GM12878 (cell line): Measurements from ENCODE around the gene ZCCHC24. TPM values are rescaled to one million over a fixed set of nuclear protein-coding genes. Genes with fewer than 3 reads are reported as not detected.
A peak's percentile ranks its signal among the peaks of the same experiment; 100 is the strongest.

Source experiments
- ATAC-seq: fragments of 200-7000 bp; cut with Tn5 transposase; 3 replicates; pipeline ENCODE4 v1.9.1; 2020; ENCODE audit warnings: mild to moderate bottlenecking, moderate library complexity
- BruUV-seq: library from RNA; stranded (reverse); fragments of 400-500 nt; replicated peaks from 2 replicates; lab custom pipeline; 2021; lab: Mats Ljungman, UMichigan
- CTCF ChIA-PET: fragments of 300-600 bp; sonication (Branson Sonifier 250); formaldehyde crosslinking; extraction: SDS; loops from one replicate; lab custom pipeline; 2021; ENCODE audit warnings: inconsistent platforms; lab: Yijun Ruan, JAX
- POLR2A ChIA-PET: fragments of 350-600 bp; formaldehyde crosslinking; extraction: SDS; loops from one replicate; lab custom pipeline; 2021; ENCODE audit warnings: inconsistent platforms; lab: Charles Lee
- RAD21 ChIA-PET: fragments of 300-600 bp; sonication (Branson Sonifier 250); formaldehyde crosslinking; loops from one replicate; lab custom pipeline; 2023; ENCODE audit warnings: antibody characterized with exemption; ENCODE audit not compliant: unreplicated experiment; lab: Charles Lee
- SMC1A ChIA-PET: fragments of 300-600 bp; sonication (Branson Sonifier 250); formaldehyde crosslinking; loops from one replicate; lab custom pipeline; 2023; ENCODE audit not compliant: unreplicated experiment, uncharacterized antibody; lab: Charles Lee
- DNase-seq: peaks from one replicate; pipeline ENCODE4 v3.0.0-alpha.2; 2011; ENCODE audit warnings: low read depth, low spot score
- FAIRE-seq: peaks from 3 replicates; lab custom pipeline; 2011; peaks lifted over from hg19 to GRCh38; lab: Jason Lieb, UNC
- H2AFZ ChIP-seq: 2 replicates; pipeline ENCODE4 v1.6.0; 2011; ENCODE audit warnings: low read depth, low read length, control low read depth; ENCODE audit not compliant: control insufficient read depth
- H3K27ac ChIP-seq: 2 replicates; pipeline ENCODE4 v1.5.1; 2011; ENCODE audit warnings: control low read depth; ENCODE audit not compliant: control insufficient read depth, insufficient read depth
- H3K27me3 ChIP-seq, 2 experiments: replicated peaks in 1 of 2; 2 replicates each; pipeline versions ENCODE4 v1.6.0 to v1.6.1; 2011; ENCODE audit warnings: low read length in 1 of 2; ENCODE audit not compliant: control insufficient read depth in 2 of 2, insufficient read depth in 2 of 2
- H3K36me3 ChIP-seq, 2 experiments: 2 replicates each; pipeline ENCODE4 v1.5.1; 2011; ENCODE audit warnings: low read length in 1 of 2; ENCODE audit not compliant: control insufficient read depth in 2 of 2, insufficient read depth in 2 of 2
- H3K4me1 ChIP-seq: 2 replicates; pipeline ENCODE4 v1.6.1; 2011; ENCODE audit warnings: mild to moderate bottlenecking, low read length, moderate library complexity, mixed read lengths; ENCODE audit not compliant: control insufficient read depth, insufficient read depth
- H3K4me2 ChIP-seq: 2 replicates; pipeline ENCODE4 v1.6.0; 2011; ENCODE audit warnings: control low read depth; ENCODE audit not compliant: control insufficient read depth, insufficient read depth
- H3K4me3 ChIP-seq: fragments of 200-600 bp; sonication (generic); 2 replicates; pipeline ENCODE4 v1.5.1; 2016
- H3K79me2 ChIP-seq: 2 replicates; pipeline ENCODE4 v1.6.0; 2011; ENCODE audit warnings: low read length; ENCODE audit not compliant: control insufficient read depth, insufficient read depth
- H3K9ac ChIP-seq: 2 replicates; pipeline ENCODE4 v1.8.0; 2011; ENCODE audit warnings: low read length, control low read depth, mixed read lengths; ENCODE audit not compliant: control insufficient read depth, insufficient read depth
- H3K9me3 ChIP-seq: replicated peaks from 3 replicates; pipeline ENCODE4 v1.5.1; 2011; ENCODE audit warnings: mild to moderate bottlenecking, low read length; ENCODE audit not compliant: control insufficient read depth, insufficient read depth
- H4K20me1 ChIP-seq: 2 replicates; pipeline ENCODE4 v1.6.0; 2011; ENCODE audit not compliant: control insufficient read depth, insufficient read depth
- CBX3 ChIP-seq: fragments of 200-600 bp; sonication (generic); IDR thresholded peaks from 2 replicates; pipeline ENCODE4 v1.6.1; 2016; ENCODE audit warnings: low read depth, borderline replicate concordance
- CTCF ChIP-seq, 3 experiments: IDR thresholded peaks in 2 of 3; conservative IDR thresholded peaks in 1 of 3; 2 replicates each; pipeline ENCODE4 v1.5.1; 2011; ENCODE audit warnings: low read depth in 3 of 3, low read length in 3 of 3, mild to moderate bottlenecking in 3 of 3, control low read depth in 2 of 3, moderate library complexity in 2 of 3, inconsistent platforms in 1 of 3, mixed read lengths in 1 of 3; ENCODE audit not compliant: control insufficient read depth in 2 of 3, insufficient read depth in 1 of 3; ENCODE audit errors: extremely low read depth in 1 of 3
- E2F4 ChIP-seq: IDR thresholded peaks from 2 replicates; pipeline ENCODE4 v1.6.1; 2012; ENCODE audit warnings: low read depth, low read length, improper control_type of control experiment
- RAD21 ChIP-seq: IDR thresholded peaks from 2 replicates; pipeline ENCODE4 v1.6.1; 2011; ENCODE audit warnings: mild to moderate bottlenecking, low read depth, low read length, moderate library complexity; ENCODE audit not compliant: insufficient read depth
- SMC3 ChIP-seq: IDR thresholded peaks from 2 replicates; pipeline ENCODE4 v1.6.1; 2011; ENCODE audit warnings: low read length, improper control_type of control experiment, borderline replicate concordance
- SPI1 ChIP-seq: IDR thresholded peaks from 2 replicates; pipeline ENCODE4 v1.6.1; 2011; ENCODE audit warnings: low read depth, mild to moderate bottlenecking, low read length, moderate library complexity, borderline replicate concordance; ENCODE audit not compliant: insufficient read depth
- SUZ12 ChIP-seq: fragments of 200-600 bp; sonication (generic); IDR thresholded peaks from one replicate; pipeline ENCODE4 v1.6.1; 2018; ENCODE audit warnings: antibody characterized with exemption, mild to moderate bottlenecking; ENCODE audit not compliant: unreplicated experiment
- YY1 ChIP-seq: IDR thresholded peaks from 2 replicates; pipeline ENCODE4 v1.6.1; 2011; ENCODE audit warnings: low read depth, mild to moderate bottlenecking, low read length
- WGBS: methylation state at CpG from one replicate; pipeline ENCODE4 v1.1.6; 2016; ENCODE audit warnings: low lambda C conversion rate; ENCODE audit not compliant: insufficient replicate concordance, insufficient coverage; ENCODE audit errors: missing lambda C conversion rate; 5-methylcytosine and 5-hydroxymethylcytosine counted together
- in situ Hi-C: fragments of 300-500 bp; cut with MboI; formaldehyde crosslinking; loops from 9 replicates; pipeline ENCODE4 v1.14.3; 2018; ENCODE audit warnings: mixed read lengths
- intact Hi-C: fragments of 100-400 bp; cut with micrococcal nuclease; formaldehyde crosslinking; loops from one replicate; pipeline ENCODE4 v1.14.2; 2022; ENCODE audit not compliant: unreplicated experiment
- polyA plus RNA-seq, 11 experiments: library from polyadenylated mRNA; depleted of rRNA in 4 of 11; unstranded in 6 of 11; stranded (reverse) in 5 of 11; fragments of >200 nt; fragmentation: Nextera tagmentation in 4 of 11; fragmentation: Illumina TruSeq in 1 of 11; extraction: Ambion mirVana in 4 of 11; extraction: Trizol in 1 of 11; gene quantifications; 1 replicate in 1 of 11; 2 replicates in 10 of 11; pipeline versions ENCODE4 v1.2.1 to v1.2.3, GENCODE V29; 2011 to 2016; ENCODE audit warnings: inconsistent platforms in 2 of 11, missing spikeins in 2 of 11, low read depth in 1 of 11
- total RNA-seq, 4 experiments: library from RNA; depleted of rRNA in 3 of 4; stranded (reverse); fragments of >200 nt in 3 of 4; fragmentation: Illumina TruSeq in 1 of 4; extraction: Trizol in 1 of 4; gene quantifications; 2 replicates each; pipeline versions ENCODE4 v1.2.1 to v1.2.3, GENCODE V29; 2013 to 2021

ZCCHC24 gene
- total and polyA plus RNA-seq, 10 of the 15 experiments (the other 5 are each of a cell fraction or from before 2014, with no cell fraction given) = 0.02 to 0.62 (median 0.04) TPM; not detected in 4

- no peak overlapping the region for H3K4me3 ChIP-seq
- intact Hi-C loops (loop anchor here (1.0 kb wide), 1 partner anchor 117 kb away; no protein-coding TSS in a partner anchor), in situ Hi-C loops (no loop called here)
- H2AFZ ChIP-seq = peak overlapping the region; percentile 31; the same call in 1 of the 2 replicates
- H3K27ac ChIP-seq = no peak overlapping the region
- ATAC-seq = peak; percentile 56
- no peaks in the 10 kb centered on the region for H3K36me3 ChIP-seq
- SMC1A ChIA-PET = no interaction called here
- TF ChIP-seq CBX3 = no peak
- TF ChIP-seq RAD21 = 0 out of 2 replicates have a peak, but pooled peaks have one; percentile 9
- TF ChIP-seq SMC3 = peak; percentile 26; the same call in 1 of the 2 replicates
- TF ChIP-seq SPI1 = peak; percentile 79
- peak in 1 of 3 experiments; percentile 39; a peak in 1 of 6 replicates for TF ChIP-seq CTCF (IDR thresholded peaks at IDR 0.05 in 2 of 3, conservative IDR thresholded peaks at IDR 0.05 in 1 of 3; ENCODE audit: control insufficient read depth in 2 of 3, extremely low read depth in 1 of 3, insufficient read depth in 1 of 3, low read depth in 3 of 3, low read length in 3 of 3)
- TF ChIP-seq SUZ12 = no peak
- TF ChIP-seq E2F4 = peak; percentile 71; the same call in 1 of the 2 replicates
- no peak for TF ChIP-seq YY1
- no peaks in the 10 kb centered on the region for H3K9me3 ChIP-seq
- H3K27me3 ChIP-seq = peaks cover 3% of the 10 kb centered on the region in 2 experiments; a peak in 2 of 4 replicates
- no TSS peak for BruUV-seq
- H3K79me2 ChIP-seq = no peaks in the 10 kb centered on the region
- no peaks in the 10 kb centered on the region for H4K20me1 ChIP-seq
- no peak overlapping the region for H3K9ac ChIP-seq
- RAD21 ChIA-PET = interaction anchor here (0.6 to 0.9 kb wide), 2 partner anchors 22 to 92 kb away, joined by 3 read pairs; no protein-coding TSS in a partner anchor
- POLR2A ChIA-PET = no interaction called here
- CTCF ChIA-PET = interaction anchor here (0.5 to 6.6 kb wide), 2 partner anchors 117 to 125 kb away, joined by 3 to 100 read pairs; no protein-coding TSS in a partner anchor
- FAIRE-seq = no peak
- 31% methylated on average over 6 of the region's 6 CpGs for WGBS
- H3K4me1 ChIP-seq = peaks cover 6% of the 10 kb centered on the region
- H3K4me2 ChIP-seq = no peak overlapping the region
- no peak for DNase-seq
These were observed 45.9 kb upstream of the ZCCHC24 start for GRCh38 chr10:79491143-79491835.
